Right atrium auricular region (tissue), 2 donors: ENCODE data around the gene NKX6-2. TPM values are rescaled to one million over a fixed set of nuclear protein-coding genes. Genes with fewer than 3 reads are reported as not detected.
"Not testable (repeated sequence)": the region's sequence is repeated elsewhere in the genome, so short reads cannot be mapped to it uniquely, and the experiment has no call there.

Experiments used
- DNase-seq: peaks from one replicate; pipeline ENCODE4 v3.0.0-alpha.2; 2019; ENCODE audit warnings: low spot score
- H3K27ac ChIP-seq, 2 donors: fragments of 200-600 bp; sonication (generic); 1 replicate in 1 of 2; 2 replicates in 1 of 2; pipeline ENCODE4 v1.5.1; 2016 to 2019
- H3K27me3 ChIP-seq, 2 donors: fragments of 200-600 bp; sonication (generic); one replicate each; pipeline versions ENCODE4 v1.5.1 to v1.6.0; 2017 to 2019
- H3K36me3 ChIP-seq: fragments of 200-600 bp; sonication (generic); one replicate; pipeline ENCODE4 v1.5.1; 2016
- H3K4me1 ChIP-seq, 2 donors: fragments of 200-600 bp; sonication (generic); one replicate each; pipeline versions ENCODE4 v1.5.1 to v1.6.0; 2017 to 2019
- H3K4me3 ChIP-seq, 2 donors: fragments of 200-600 bp; sonication (generic); 1 replicate in 1 of 2; 2 replicates in 1 of 2; pipeline ENCODE4 v1.5.1; 2017 to 2019; ENCODE audit warnings: mild to moderate bottlenecking in 1 of 2, moderate library complexity in 1 of 2
- H3K9me3 ChIP-seq, 2 donors: fragments of 200-600 bp; sonication (generic); one replicate each; pipeline ENCODE4 v1.5.1; 2019
- total RNA-seq, 2 donors: library from RNA; depleted of rRNA; stranded (reverse); fragments of >200 nt; gene quantifications; one replicate each; pipeline ENCODE4 v1.1.0, GENCODE V29; 2016
- TF ChIP-seq, protein P1 (sequence below), 2 donors: fragments of 200-600 bp; sonication (generic); IDR thresholded peaks; one replicate each; pipeline ENCODE4 v1.5.1; 2019; ENCODE audit warnings: antibody characterized with exemption in 2 of 2

NKX6-2 gene
- total RNA-seq, 2 donors from 2014 or later, result not detected

DNA sequence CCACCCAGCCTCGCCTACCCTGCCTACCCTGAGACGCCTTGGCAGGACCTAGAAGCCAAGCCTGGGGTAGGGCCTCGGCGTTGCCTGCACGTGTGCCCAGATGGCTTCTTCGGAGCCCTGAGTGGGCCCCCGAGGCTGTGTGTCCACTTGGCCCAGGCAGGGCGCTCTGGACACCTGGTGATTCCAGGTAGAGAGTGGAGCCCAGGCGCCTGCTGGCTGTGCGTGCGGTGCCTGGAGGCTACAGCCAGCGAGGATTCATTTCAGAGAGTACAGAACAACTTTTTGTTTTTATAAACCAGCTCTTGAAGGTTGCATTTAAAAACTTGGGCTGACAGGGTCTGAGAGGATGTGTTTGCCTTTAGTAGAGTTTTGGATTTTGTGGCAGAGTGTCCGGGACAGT, 40.0 kb downstream of the NKX6-2 start:
- no peak overlapping the region for H3K27ac ChIP-seq
- H3K27me3 ChIP-seq, result no peaks in the 10 kb centered on the region
- no peak for DNase-seq
- H3K4me3 ChIP-seq, result no peak overlapping the region
- peaks cover 23% of the 10 kb centered on the region for H3K36me3 ChIP-seq
- H3K9me3 ChIP-seq, result no peaks in the 10 kb centered on the region
- TF ChIP-seq, protein P1, sequence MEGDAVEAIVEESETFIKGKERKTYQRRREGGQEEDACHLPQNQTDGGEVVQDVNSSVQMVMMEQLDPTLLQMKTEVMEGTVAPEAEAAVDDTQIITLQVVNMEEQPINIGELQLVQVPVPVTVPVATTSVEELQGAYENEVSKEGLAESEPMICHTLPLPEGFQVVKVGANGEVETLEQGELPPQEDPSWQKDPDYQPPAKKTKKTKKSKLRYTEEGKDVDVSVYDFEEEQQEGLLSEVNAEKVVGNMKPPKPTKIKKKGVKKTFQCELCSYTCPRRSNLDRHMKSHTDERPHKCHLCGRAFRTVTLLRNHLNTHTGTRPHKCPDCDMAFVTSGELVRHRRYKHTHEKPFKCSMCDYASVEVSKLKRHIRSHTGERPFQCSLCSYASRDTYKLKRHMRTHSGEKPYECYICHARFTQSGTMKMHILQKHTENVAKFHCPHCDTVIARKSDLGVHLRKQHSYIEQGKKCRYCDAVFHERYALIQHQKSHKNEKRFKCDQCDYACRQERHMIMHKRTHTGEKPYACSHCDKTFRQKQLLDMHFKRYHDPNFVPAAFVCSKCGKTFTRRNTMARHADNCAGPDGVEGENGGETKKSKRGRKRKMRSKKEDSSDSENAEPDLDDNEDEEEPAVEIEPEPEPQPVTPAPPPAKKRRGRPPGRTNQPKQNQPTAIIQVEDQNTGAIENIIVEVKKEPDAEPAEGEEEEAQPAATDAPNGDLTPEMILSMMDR (IDR thresholded peaks at IDR 0.05), result no peak
- H3K4me1 ChIP-seq, result no peaks in the 10 kb centered on the region

DNA sequence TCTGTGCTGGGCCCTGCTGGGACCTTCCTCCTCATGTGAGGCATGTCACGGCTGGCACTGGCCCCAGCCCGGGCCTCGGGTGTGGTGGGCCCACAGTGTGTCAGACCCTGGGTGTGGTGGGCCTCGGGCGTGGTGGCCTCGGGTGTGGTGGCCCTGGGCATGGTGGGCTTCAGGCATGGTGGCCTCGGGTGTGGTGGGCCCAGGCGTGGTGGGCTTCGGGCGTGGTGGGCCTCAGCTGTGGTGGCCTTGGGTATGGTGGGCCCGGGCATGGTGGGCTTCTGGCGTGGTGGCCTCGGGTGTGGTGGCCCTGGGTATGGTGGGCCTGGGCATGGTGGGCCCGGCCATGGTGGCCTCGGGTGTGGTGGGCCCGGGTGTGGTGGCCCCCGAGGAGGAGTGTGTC, 40.4 kb downstream of the NKX6-2 start:
- no peaks in the 10 kb centered on the region for H3K4me1 ChIP-seq
- TF ChIP-seq, protein P1 (IDR thresholded peaks at IDR 0.05), result no peak
- peaks cover 20% of the 10 kb centered on the region for H3K36me3 ChIP-seq
- no peak overlapping the region for H3K4me3 ChIP-seq
- no peak for DNase-seq
- no peaks in the 10 kb centered on the region for H3K9me3 ChIP-seq
- H3K27me3 ChIP-seq, result no peaks in the 10 kb centered on the region
- H3K27ac ChIP-seq, result no peak overlapping the region

DNA sequence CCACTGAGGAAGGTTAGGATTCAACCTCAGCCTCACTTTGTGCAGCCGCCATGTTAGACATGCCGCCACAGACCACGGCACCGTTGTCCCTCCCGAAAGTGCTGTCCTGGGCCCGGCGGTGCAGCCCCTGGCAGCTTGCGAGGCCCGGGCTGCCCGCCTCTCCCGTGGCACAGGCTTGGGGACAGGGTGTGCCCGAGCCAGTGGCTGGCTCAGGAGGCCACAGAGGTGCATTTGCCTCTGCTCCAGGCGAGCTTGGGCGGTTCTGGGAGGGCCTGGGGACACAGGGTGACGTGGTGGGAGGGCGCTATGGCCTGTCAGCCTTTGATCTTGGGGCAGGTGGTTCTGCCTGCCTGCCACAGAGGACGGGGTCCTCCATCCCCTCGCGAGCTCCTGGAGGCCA, 41.1 kb downstream of the NKX6-2 start:
- H3K36me3 ChIP-seq, result peaks cover 13% of the 10 kb centered on the region
- DNase-seq, result no peak
- no peaks in the 10 kb centered on the region for H3K4me1 ChIP-seq
- no peaks in the 10 kb centered on the region for H3K27me3 ChIP-seq
- no peaks in the 10 kb centered on the region for H3K9me3 ChIP-seq
- H3K27ac ChIP-seq, result no peak overlapping the region
- TF ChIP-seq, protein P1 (IDR thresholded peaks at IDR 0.05), result no peak
- no peak overlapping the region for H3K4me3 ChIP-seq

DNA sequence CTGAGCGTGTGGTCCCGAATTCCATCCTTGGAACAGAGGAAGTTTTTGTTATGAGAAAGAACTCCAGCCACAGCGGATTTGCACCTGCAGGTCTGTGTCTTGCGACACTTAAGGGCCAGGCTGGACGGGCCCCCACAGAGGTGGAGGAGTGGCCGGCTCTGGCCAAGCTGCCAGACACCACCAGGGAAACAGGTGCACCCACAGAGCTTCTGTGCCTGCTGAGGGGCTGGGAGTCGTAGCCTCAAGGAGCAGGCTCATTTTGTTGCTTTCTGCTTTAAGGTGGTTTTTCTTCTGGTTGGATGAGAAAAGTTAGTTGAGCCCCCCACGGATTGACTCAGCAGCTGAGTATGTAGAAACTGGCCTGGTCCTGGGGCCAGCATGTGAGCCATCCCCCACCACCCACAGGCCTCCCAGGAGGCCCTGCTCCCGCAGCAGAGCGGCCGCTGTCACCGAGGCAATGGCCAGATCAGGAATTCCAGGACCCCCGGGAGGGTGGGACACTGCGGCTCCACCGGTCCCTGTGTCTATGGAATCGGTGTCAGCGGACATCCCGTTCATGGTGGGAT, 41.9 kb downstream of the NKX6-2 start:
- no peaks in the 10 kb centered on the region for H3K9me3 ChIP-seq
- TF ChIP-seq, protein P1 (IDR thresholded peaks at IDR 0.05), result no peak
- H3K27ac ChIP-seq, result no peak overlapping the region
- no peak overlapping the region for H3K4me3 ChIP-seq
- peaks cover 7% of the 10 kb centered on the region for H3K36me3 ChIP-seq
- no peak for DNase-seq
- no peaks in the 10 kb centered on the region for H3K27me3 ChIP-seq
- H3K4me1 ChIP-seq, result no peaks in the 10 kb centered on the region

DNA sequence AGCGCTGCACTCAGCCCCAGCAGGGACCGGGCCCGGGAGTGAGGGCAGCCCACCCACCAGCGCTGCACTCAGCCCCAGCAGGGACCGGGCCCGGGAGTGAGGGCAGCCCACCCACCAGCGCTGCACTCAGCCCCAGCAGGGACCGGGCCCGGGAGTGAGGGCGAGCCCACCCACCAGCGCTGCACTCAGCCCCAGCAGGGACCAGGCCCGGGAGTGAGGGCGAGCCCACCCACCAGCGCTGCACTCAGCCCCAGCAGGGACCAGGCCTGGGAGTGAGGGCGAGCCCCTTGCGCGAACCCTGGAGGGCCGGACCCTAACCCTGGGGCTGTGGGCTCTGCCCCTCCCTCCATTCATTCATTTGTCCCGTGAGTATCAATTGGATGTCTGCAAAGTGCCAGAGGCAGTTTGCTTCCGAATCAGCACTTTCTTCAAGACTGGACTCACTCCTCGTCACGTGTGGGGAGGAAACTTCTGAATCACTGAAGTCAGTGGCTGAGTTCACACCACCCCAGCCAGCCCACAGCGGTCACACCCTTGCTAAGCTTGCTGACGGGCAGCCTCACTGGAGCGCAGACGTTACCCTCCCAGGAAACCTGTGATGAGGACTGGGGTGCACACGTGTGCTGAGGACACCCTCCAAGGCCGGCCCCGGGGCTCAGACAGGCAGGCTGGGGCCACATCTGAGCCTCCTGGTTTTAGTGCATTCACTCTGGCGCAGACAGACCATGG, 42.6 kb downstream of the NKX6-2 start:
- not testable (repeated sequence) for H3K36me3 ChIP-seq, H3K4me1 ChIP-seq, H3K9me3 ChIP-seq, H3K4me3 ChIP-seq, H3K27ac ChIP-seq, DNase-seq, H3K27me3 ChIP-seq

DNA sequence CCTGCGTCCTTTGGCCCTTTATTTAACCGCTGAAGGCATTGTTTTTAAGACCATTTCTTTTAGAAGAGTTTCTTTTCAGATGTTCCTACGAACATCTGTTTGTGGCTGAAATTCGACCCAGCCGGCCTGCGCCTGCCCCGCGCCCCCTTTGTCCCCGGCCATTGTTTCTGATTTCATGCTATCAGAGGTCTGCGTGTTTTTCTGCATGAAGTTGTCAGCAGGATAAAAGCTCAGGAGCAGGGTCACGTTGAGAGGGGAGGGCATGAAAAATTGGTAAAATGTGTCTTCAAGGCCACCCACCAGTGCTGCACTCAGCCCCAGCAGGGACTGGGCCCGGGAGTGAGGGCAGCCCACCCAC, 43.1 kb downstream of the NKX6-2 start:
- TF ChIP-seq, protein P1 (IDR thresholded peaks at IDR 0.05), result no peak
- no peak for DNase-seq
- no peaks in the 10 kb centered on the region for H3K4me1 ChIP-seq
- H3K27ac ChIP-seq, result no peak overlapping the region
- peaks cover 7% of the 10 kb centered on the region for H3K36me3 ChIP-seq
- no peak overlapping the region for H3K4me3 ChIP-seq
- H3K27me3 ChIP-seq, result no peaks in the 10 kb centered on the region
- H3K9me3 ChIP-seq, result no peaks in the 10 kb centered on the region
